Measurements from ENCODE around the gene FAM120B.

FAM120B gene

DNA sequence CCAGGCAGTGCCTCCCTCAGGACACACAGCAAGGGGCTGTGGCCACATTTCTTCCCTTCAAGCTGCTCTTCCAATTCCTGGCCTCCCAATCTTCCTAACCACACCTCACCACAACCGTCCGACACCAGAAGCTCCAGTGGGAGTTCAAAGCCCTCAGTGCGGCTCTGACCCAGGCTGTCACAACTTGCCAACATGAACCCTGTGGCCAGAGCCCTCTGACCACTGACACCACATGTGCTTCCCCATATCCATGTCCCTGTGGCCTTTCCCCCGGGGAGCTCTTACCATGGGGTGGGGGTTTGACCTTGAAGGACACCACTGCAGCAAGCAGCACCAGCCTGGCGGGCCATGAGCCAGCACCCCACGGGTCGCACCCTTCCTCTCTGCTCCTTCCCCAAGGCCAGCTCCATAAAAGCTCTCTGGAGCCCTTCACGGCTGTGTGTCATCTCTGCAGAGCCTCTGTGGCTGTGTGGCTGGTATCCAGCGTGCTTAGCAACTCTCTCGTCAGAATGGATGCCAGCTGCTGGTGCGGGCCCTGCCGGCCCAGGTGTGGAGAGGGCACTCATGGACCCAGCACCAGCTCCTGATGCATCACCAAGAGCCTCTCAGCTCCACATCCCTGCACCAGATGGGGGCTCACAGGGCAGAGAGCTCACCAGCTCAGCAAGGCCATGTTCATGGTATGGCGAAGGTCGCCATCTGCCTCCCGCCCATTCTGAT is 140.4 kb downstream of the FAM120B start:
- ATAC-seq (replicated peaks; ENCODE audit: extremely low read depth, poor library complexity, severe bottlenecking) (no peak), DNase-seq (ENCODE audit: low spot score in 2 of 2) (no peak)
- H3K4me1 Mint-ChIP-seq: peaks cover 9% of the 10 kb centered on the region
- H3K4me3 Mint-ChIP-seq: no peak overlapping the region
- H3K36me3 Mint-ChIP-seq (ENCODE audit: insufficient read depth): no peaks in the 10 kb centered on the region
- no peaks in the 10 kb centered on the region for H3K9me3 Mint-ChIP-seq
- H3K27ac Mint-ChIP-seq (ENCODE audit: low read depth): no peak overlapping the region
- H3K27me3 Mint-ChIP-seq: peaks cover 9% of the 10 kb centered on the region

- peaks cover under 1% of the 10 kb centered on the region for H3K9me3 Mint-ChIP-seq
- no peaks in the 10 kb centered on the region for H3K36me3 Mint-ChIP-seq (ENCODE audit: insufficient read depth)
- no peak for ATAC-seq (replicated peaks; ENCODE audit: extremely low read depth, poor library complexity, severe bottlenecking)
- no peak overlapping the region for H3K27ac Mint-ChIP-seq (ENCODE audit: low read depth)
- DNase-seq (ENCODE audit: low spot score in 2 of 2): no peak
- no peak overlapping the region for H3K4me3 Mint-ChIP-seq
- peaks cover 10% of the 10 kb centered on the region for H3K4me1 Mint-ChIP-seq
- peaks cover 9% of the 10 kb centered on the region for H3K27me3 Mint-ChIP-seq
These were observed 141.0 kb downstream of the FAM120B start for GRCh38 chr6:170447561-170447930.

DNA sequence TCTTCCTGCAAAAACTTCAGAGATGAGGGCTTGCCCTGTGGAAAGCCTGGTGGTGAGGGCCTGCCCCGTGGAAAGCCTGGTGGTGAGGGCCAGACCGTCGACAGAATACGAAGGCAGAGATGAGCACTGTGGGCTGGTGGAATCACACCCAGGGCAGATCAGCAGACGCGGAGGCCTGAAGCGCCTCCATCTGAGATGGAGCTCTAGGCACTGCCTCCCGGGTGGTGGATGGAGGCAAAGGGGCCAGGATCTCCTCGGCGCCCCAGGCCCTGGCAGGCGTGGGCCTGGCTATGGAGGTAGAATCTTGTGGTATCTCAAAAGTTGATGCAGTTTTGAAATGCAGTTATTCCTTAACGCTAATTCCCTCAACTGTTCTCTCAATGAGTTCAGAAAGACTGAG is 141.8 kb downstream of the FAM120B start:
- Mint-ChIP-seq H3K27me3 (peaks cover 9% of the 10 kb centered on the region), H3K9me3 (peaks cover 6% of the 10 kb centered on the region), H3K27ac (ENCODE audit: low read depth) (no peak overlapping the region), H3K36me3 (ENCODE audit: insufficient read depth) (no peaks in the 10 kb centered on the region), H3K4me1 (peaks cover 15% of the 10 kb centered on the region), H3K4me3 (no peak overlapping the region)
- DNase-seq (ENCODE audit: low spot score in 2 of 2): no peak
- ATAC-seq (replicated peaks; ENCODE audit: extremely low read depth, poor library complexity, severe bottlenecking): no peak

DNA sequence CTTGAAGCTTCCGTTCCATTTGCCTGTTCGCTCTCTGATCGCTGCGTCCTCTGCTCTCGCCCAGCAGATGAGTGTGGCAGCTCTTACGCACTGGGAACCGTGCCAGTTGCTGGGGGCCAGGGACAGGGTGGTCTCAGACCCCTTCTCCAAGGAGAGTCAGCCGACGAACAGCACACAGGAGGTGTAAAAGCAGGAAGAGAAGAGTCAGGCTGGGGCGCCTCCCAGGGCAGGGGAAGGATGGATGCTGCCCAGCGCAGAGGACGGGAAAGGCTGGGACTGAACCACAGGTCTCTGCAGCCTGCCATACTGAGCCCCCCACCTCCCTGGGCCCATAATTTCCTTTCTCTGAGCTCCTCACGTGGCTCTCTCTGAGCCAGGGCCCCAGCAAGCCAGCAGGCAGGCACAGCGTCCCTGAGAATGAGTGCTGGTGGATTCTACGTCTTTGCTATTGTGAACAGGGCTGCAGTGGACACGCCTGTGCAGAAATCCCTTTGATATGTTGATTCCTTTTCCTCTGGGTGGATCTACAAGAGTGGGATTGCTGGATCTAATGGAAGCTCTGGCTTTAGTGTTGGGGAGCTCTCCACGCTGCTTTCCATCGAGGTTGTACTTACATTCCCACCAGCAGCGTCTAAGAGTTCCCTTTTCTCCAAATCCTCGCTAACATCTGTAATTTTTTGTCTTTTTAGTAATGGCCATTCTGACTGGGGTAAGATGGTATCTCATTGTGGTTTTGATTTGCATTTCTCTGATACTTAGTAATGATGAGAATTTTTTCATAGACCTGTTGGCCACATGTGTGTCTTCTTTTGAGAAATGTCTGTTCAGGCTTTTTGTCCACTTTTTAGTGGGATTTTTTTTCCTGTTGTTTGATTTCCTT is 142.4 kb downstream of the FAM120B start:
- Mint-ChIP-seq H3K27ac (ENCODE audit: low read depth) (no peak overlapping the region), H3K9me3 (peaks cover 6% of the 10 kb centered on the region), H3K4me1 (peaks cover 10% of the 10 kb centered on the region), H3K36me3 (ENCODE audit: insufficient read depth) (no peaks in the 10 kb centered on the region), H3K27me3 (peaks cover 9% of the 10 kb centered on the region), H3K4me3 (no peak overlapping the region)
- ATAC-seq (replicated peaks; ENCODE audit: extremely low read depth, poor library complexity, severe bottlenecking) (no peak), DNase-seq (ENCODE audit: low spot score in 2 of 2) (no peak)

DNA sequence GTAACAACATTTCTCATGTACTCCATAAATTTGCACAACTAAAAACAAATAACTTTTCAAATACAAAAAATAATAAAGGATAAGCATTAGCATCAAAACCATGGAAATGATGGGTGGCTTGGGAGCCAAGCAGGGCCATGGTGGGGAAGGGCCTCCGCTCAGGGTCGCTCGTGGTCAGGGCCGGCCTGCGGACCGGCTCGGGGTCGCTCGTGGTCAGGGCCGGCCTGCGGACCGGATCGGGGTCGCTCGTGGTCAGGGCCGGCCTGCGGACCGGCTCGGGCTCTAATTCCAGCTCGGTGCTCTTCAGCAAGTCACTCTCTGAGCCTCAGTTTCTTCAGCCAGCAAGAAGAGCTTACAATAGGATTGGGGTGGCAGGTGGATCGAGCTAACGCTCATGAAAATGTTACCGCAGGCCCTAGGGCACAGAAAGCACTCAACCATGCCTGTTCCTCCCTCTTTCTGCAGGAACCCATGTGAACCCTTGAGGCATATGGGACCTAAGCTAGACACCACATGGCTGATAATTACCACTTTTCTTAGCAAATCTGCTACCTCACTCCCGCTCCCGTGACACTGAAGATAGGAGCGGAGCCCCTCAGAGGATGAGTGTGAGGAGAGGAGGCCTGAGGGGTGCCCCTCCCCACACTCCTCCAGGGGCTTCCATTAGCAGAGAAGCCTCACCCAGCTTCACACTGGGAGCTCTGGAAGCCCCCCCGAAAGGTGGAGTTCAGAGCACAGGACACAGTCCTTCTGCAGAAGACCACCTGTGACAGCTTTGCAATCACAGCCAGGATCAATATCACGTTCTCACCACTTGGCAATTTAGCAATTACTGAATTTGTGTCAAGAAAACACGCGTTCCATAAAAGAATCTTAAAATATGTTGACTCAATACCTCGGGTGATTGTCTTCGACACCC is 143.5 kb downstream of the FAM120B start:
- ATAC-seq (replicated peaks; ENCODE audit: extremely low read depth, poor library complexity, severe bottlenecking) (peak; percentile 49), DNase-seq (ENCODE audit: low spot score in 2 of 2) (no peak)
- Mint-ChIP-seq H3K4me1 (peaks cover 13% of the 10 kb centered on the region), H3K36me3 (ENCODE audit: insufficient read depth) (no peaks in the 10 kb centered on the region), H3K9me3 (peaks cover 6% of the 10 kb centered on the region), H3K27ac (ENCODE audit: low read depth) (no peak overlapping the region), H3K4me3 (no peak overlapping the region), H3K27me3 (peaks cover 9% of the 10 kb centered on the region)

- Mint-ChIP-seq H3K4me1 (peaks cover 13% of the 10 kb centered on the region), H3K36me3 (ENCODE audit: insufficient read depth) (no peaks in the 10 kb centered on the region), H3K4me3 (no peak overlapping the region), H3K9me3 (peaks cover 6% of the 10 kb centered on the region), H3K27ac (ENCODE audit: low read depth) (no peak overlapping the region), H3K27me3 (peaks cover 9% of the 10 kb centered on the region)
- DNase-seq (ENCODE audit: low spot score in 2 of 2) (peak in 1 of 2 donors; percentile 6), ATAC-seq (replicated peaks; ENCODE audit: extremely low read depth, poor library complexity, severe bottlenecking) (no peak)
These were observed 144.6 kb downstream of the FAM120B start for GRCh38 chr6:170450916-170451761.

GRCh38 chr6:170451762-170452651 is 145.4 kb downstream of the FAM120B start:
- H3K36me3 Mint-ChIP-seq (ENCODE audit: insufficient read depth): no peaks in the 10 kb centered on the region
- DNase-seq (ENCODE audit: low spot score in 2 of 2) (peak in 1 of 2 donors; percentile 6), ATAC-seq (replicated peaks; ENCODE audit: extremely low read depth, poor library complexity, severe bottlenecking) (no peak)
- peaks cover 3% of the 10 kb centered on the region for H3K27me3 Mint-ChIP-seq
- peaks cover 6% of the 10 kb centered on the region for H3K9me3 Mint-ChIP-seq
- no peak overlapping the region for H3K4me3 Mint-ChIP-seq
- peak overlapping the region; percentile 3 for H3K27ac Mint-ChIP-seq (ENCODE audit: low read depth)
- H3K4me1 Mint-ChIP-seq: peaks cover 13% of the 10 kb centered on the region

GRCh38 chr6:170452767-170453545 is 146.4 kb downstream of the FAM120B start:
- Mint-ChIP-seq H3K36me3 (ENCODE audit: insufficient read depth) (no peaks in the 10 kb centered on the region), H3K27ac (ENCODE audit: low read depth) (peak overlapping the region; percentile 3), H3K27me3 (no peaks in the 10 kb centered on the region), H3K9me3 (peaks cover 6% of the 10 kb centered on the region), H3K4me1 (peaks cover 13% of the 10 kb centered on the region), H3K4me3 (no peak overlapping the region)
- no peak for ATAC-seq (replicated peaks; ENCODE audit: extremely low read depth, poor library complexity, severe bottlenecking)
- no peak for DNase-seq (ENCODE audit: low spot score in 2 of 2)

DNA sequence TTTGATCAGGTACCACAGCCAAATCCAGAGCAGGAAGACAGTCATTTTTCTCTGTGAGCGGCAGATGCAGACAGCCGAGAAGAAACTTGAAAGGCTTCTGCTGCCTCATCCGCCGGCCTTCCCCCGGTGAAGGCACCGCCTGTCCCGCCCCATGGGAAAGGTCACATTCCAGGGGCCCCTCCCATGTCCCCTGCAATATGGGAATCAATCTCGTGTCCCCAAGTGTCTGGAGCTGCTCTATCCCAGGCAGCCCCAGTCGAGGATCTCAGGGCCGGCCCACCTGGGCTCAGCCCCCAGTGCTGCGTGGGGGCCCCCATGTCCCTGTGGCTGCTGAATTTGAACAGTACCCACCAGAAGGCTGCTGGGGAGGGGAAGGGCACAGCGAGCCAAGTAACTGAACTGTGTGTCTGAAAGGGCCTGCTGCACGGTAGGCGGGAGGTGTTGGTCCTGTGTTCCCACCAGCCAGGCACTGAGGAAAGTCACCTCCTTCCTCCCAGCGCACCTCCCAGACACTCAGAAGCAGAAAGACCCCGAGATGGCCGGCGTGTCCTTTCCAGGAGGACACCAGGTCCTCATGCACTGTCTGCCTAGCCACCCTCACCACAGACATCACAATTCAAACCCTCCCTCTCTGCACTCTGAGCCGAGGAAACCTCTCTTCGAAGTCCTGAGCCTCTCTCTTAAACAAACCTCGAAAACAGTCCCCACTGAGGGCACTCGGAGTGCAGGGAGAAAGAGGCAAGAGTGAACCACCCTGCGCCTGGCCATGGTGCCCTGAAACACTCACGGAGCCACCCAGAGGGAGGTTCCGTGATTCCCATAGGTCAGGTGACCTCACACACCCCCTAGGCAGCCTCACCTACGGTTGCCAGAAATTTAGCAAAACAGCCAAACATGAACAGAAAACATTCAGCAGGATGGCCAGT is 147.3 kb downstream of the FAM120B start:
- Mint-ChIP-seq H3K9me3 (peaks cover 6% of the 10 kb centered on the region), H3K4me3 (no peak overlapping the region), H3K27me3 (no peaks in the 10 kb centered on the region), H3K27ac (ENCODE audit: low read depth) (no peak overlapping the region), H3K36me3 (ENCODE audit: insufficient read depth) (no peaks in the 10 kb centered on the region), H3K4me1 (peaks cover 13% of the 10 kb centered on the region)
- DNase-seq (ENCODE audit: low spot score in 2 of 2) (no peak), ATAC-seq (replicated peaks; ENCODE audit: extremely low read depth, poor library complexity, severe bottlenecking) (no peak)
